ENCODE measurements around the gene MRPL58.

MRPL58 gene

DNA sequence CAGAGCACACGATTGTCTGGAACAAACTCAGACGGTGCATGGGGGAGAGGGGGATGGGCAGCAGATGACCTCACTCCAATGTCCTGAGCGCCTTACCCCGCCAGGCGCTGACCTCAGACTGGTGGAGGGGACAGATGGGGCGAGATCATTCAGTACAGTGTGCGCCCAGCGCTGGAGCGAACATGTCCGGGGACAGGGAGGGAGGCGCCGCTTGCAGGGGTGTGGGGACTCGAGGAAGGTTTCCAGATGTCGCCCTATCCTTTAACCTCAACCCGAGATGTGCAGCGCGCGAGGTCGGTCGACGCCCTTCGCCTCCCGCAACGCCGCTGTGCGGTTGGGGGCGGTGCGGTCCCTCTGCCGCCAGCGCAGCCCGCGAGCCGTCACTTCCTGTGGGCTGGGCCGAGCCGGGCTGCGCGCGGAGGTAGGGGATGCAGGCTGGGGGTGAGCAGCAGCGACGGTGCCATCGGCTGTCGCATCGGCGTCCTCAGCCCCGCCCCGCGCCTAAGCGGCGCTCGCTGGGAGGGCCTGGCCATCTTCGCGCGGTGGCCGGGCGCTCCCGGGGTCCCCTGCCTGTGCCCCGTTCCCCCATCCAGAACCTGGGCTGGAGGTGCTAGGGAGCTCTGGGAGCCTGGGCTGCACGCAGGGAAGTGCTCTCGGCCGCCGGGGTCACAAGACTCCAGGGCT, 30.3 kb upstream of the MRPL58 start (continued):
- TF ChIP-seq, protein P1, sequence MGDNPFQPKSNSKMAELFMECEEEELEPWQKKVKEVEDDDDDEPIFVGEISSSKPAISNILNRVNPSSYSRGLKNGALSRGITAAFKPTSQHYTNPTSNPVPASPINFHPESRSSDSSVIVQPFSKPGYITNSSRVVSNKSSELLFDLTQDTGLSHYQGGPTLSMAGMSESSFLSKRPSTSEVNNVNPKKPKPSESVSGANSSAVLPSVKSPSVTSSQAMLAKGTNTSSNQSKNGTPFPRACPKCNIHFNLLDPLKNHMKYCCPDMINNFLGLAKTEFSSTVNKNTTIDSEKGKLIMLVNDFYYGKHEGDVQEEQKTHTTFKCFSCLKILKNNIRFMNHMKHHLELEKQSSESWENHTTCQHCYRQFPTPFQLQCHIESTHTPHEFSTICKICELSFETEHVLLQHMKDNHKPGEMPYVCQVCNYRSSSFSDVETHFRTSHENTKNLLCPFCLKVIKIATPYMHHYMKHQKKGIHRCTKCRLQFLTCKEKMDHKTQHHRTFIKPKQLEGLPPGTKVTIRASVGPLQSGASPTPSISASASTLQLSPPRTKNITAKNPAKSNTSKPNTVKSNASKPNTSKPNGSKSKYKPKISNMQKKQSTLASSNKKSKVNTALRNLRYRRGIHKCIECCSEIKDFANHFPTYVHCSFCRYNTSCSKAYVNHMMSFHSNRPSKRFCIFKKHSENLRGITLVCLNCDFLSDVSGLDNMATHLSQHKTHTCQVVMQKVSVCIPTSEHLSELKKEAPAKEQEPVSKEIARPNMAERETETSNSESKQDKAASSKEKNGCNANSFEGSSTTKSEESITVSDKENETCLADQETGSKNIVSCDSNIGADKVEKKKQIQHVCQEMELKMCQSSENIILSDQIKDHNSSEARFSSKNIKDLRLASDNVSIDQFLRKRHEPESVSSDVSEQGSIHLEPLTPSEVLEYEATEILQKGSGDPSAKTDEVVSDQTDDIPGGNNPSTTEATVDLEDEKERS (tag by site-specific recombination; IDR thresholded peaks at IDR 0.05) = no peak
- TF ChIP-seq ZNF2 (tag by site-specific recombination; IDR thresholded peaks at IDR 0.05) (peak; percentile 66; the same call in 1 of the 2 replicates), WT1 (tag by site-specific recombination; IDR thresholded peaks at IDR 0.05) (peak; percentile 64), ZNF155 (tag by site-specific recombination; IDR thresholded peaks at IDR 0.05) (no peak), ZNF311 (tag by site-specific recombination; IDR thresholded peaks at IDR 0.05; ENCODE audit: borderline replicate concordance) (no peak), ZNF555 (tag by site-specific recombination; conservative IDR thresholded peaks at IDR 0.05) (no peak), ZNF157 (tag by site-specific recombination; IDR thresholded peaks at IDR 0.05) (no peak), ZBTB48 (tag by site-specific recombination; IDR thresholded peaks at IDR 0.05) (peak; percentile 27; the same call in 1 of the 2 replicates), ZNF394 (tag by site-specific recombination; IDR thresholded peaks at IDR 0.05; ENCODE audit: borderline replicate concordance) (peak; percentile 54; the same call in 1 of the 2 replicates), ZNF629 (tag by site-specific recombination; IDR thresholded peaks at IDR 0.05) (peak; percentile 92), KLF16 (tag by site-specific recombination; IDR thresholded peaks at IDR 0.05) (peak; percentile 81), GLI4 (tag by site-specific recombination; IDR thresholded peaks at IDR 0.05) (0 out of 2 replicates have a peak, but pooled peaks have one; percentile 86), ZNF184 (tag by site-specific recombination; IDR thresholded peaks at IDR 0.05) (no peak), KLF9 (tag by site-specific recombination; IDR thresholded peaks at IDR 0.05; ENCODE audit: low read depth) (peak; percentile 72), ZSCAN16 (tag by site-specific recombination; IDR thresholded peaks at IDR 0.05) (0 out of 2 replicates have a peak, but pooled peaks have one; percentile 24), ZNF16 (tag by site-specific recombination; IDR thresholded peaks at IDR 0.05; ENCODE audit: low read depth) (no peak), ZNF623 (tag by site-specific recombination; IDR thresholded peaks at IDR 0.05) (0 out of 2 replicates have a peak, but pooled peaks have one; percentile 22), ZNF521 (tag by site-specific recombination; IDR thresholded peaks at IDR 0.05) (no peak)
- TF ChIP-seq, protein P2, sequence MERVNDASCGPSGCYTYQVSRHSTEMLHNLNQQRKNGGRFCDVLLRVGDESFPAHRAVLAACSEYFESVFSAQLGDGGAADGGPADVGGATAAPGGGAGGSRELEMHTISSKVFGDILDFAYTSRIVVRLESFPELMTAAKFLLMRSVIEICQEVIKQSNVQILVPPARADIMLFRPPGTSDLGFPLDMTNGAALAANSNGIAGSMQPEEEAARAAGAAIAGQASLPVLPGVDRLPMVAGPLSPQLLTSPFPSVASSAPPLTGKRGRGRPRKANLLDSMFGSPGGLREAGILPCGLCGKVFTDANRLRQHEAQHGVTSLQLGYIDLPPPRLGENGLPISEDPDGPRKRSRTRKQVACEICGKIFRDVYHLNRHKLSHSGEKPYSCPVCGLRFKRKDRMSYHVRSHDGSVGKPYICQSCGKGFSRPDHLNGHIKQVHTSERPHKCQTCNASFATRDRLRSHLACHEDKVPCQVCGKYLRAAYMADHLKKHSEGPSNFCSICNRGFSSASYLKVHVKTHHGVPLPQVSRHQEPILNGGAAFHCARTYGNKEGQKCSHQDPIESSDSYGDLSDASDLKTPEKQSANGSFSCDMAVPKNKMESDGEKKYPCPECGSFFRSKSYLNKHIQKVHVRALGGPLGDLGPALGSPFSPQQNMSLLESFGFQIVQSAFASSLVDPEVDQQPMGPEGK (tag by site-specific recombination; IDR thresholded peaks at IDR 0.05) = peak; percentile 95
- TF ChIP-seq, protein P3, sequence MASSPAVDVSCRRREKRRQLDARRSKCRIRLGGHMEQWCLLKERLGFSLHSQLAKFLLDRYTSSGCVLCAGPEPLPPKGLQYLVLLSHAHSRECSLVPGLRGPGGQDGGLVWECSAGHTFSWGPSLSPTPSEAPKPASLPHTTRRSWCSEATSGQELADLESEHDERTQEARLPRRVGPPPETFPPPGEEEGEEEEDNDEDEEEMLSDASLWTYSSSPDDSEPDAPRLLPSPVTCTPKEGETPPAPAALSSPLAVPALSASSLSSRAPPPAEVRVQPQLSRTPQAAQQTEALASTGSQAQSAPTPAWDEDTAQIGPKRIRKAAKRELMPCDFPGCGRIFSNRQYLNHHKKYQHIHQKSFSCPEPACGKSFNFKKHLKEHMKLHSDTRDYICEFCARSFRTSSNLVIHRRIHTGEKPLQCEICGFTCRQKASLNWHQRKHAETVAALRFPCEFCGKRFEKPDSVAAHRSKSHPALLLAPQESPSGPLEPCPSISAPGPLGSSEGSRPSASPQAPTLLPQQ (tag by site-specific recombination; IDR thresholded peaks at IDR 0.05) = peak; percentile 62
- TF ChIP-seq, protein P4, sequence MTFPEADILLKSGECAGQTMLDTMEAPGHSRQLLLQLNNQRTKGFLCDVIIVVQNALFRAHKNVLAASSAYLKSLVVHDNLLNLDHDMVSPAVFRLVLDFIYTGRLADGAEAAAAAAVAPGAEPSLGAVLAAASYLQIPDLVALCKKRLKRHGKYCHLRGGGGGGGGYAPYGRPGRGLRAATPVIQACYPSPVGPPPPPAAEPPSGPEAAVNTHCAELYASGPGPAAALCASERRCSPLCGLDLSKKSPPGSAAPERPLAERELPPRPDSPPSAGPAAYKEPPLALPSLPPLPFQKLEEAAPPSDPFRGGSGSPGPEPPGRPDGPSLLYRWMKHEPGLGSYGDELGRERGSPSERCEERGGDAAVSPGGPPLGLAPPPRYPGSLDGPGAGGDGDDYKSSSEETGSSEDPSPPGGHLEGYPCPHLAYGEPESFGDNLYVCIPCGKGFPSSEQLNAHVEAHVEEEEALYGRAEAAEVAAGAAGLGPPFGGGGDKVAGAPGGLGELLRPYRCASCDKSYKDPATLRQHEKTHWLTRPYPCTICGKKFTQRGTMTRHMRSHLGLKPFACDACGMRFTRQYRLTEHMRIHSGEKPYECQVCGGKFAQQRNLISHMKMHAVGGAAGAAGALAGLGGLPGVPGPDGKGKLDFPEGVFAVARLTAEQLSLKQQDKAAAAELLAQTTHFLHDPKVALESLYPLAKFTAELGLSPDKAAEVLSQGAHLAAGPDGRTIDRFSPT (tag by site-specific recombination; IDR thresholded peaks at IDR 0.05) = peak; percentile 74
- TF ChIP-seq, protein P5, sequence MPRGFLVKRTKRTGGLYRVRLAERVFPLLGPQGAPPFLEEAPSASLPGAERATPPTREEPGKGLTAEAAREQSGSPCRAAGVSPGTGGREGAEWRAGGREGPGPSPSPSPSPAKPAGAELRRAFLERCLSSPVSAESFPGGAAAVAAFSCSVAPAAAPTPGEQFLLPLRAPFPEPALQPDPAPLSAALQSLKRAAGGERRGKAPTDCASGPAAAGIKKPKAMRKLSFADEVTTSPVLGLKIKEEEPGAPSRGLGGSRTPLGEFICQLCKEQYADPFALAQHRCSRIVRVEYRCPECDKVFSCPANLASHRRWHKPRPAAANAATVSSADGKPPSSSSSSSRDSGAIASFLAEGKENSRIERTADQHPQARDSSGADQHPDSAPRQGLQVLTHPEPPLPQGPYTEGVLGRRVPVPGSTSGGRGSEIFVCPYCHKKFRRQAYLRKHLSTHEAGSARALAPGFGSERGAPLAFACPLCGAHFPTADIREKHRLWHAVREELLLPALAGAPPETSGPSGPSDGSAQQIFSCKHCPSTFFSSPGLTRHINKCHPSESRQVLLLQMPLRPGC (tag by site-specific recombination; IDR thresholded peaks at IDR 0.05) = peak; percentile 47; the same call in 1 of the 2 replicates
- TF ChIP-seq, protein P6, sequence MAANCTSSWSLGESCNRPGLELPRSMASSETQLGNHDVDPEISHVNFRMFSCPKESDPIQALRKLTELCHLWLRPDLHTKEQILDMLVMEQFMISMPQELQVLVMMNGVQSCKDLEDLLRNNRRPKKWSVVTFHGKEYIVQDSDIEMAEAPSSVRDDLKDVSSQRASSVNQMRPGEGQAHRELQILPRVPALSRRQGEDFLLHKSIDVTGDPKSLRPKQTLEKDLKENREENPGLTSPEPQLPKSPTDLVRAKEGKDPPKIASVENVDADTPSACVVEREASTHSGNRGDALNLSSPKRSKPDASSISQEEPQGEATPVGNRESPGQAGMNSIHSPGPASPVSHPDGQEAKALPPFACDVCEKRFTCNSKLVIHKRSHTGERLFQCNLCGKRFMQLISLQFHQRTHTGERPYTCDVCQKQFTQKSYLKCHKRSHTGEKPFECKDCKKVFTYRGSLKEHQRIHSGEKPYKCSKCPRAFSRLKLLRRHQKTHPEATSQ (tag by site-specific recombination; IDR thresholded peaks at IDR 0.05) = peak; percentile 91; the same call in 1 of the 2 replicates
- TF ChIP-seq, protein P7, sequence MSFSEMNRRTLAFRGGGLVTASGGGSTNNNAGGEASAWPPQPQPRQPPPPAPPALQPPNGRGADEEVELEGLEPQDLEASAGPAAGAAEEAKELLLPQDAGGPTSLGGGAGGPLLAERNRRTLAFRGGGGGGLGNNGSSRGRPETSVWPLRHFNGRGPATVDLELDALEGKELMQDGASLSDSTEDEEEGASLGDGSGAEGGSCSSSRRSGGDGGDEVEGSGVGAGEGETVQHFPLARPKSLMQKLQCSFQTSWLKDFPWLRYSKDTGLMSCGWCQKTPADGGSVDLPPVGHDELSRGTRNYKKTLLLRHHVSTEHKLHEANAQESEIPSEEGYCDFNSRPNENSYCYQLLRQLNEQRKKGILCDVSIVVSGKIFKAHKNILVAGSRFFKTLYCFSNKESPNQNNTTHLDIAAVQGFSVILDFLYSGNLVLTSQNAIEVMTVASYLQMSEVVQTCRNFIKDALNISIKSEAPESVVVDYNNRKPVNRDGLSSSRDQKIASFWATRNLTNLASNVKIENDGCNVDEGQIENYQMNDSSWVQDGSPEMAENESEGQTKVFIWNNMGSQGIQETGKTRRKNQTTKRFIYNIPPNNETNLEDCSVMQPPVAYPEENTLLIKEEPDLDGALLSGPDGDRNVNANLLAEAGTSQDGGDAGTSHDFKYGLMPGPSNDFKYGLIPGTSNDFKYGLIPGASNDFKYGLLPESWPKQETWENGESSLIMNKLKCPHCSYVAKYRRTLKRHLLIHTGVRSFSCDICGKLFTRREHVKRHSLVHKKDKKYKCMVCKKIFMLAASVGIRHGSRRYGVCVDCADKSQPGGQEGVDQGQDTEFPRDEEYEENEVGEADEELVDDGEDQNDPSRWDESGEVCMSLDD (tag by site-specific recombination; IDR thresholded peaks at IDR 0.05) = peak; percentile 49; the same call in 1 of the 2 replicates
